GM19468 (cell line): ENCODE results near the gene MYRIP.
"Not testable (repeated sequence)": the region's sequence is repeated elsewhere in the genome, so short reads cannot be mapped to it uniquely, and the experiment has no call there.

ENCODE experiments used
- ATAC-seq: cut with Tn5 transposase; IDR thresholded peaks from one replicate; pipeline ENCODE4 v1.9.1; 2021; ENCODE audit warnings: mild to moderate bottlenecking, moderate library complexity, moderate number of reproducible peaks; ENCODE audit not compliant: unreplicated experiment; ENCODE audit errors: extremely low read depth

The MYRIP gene

DNA sequence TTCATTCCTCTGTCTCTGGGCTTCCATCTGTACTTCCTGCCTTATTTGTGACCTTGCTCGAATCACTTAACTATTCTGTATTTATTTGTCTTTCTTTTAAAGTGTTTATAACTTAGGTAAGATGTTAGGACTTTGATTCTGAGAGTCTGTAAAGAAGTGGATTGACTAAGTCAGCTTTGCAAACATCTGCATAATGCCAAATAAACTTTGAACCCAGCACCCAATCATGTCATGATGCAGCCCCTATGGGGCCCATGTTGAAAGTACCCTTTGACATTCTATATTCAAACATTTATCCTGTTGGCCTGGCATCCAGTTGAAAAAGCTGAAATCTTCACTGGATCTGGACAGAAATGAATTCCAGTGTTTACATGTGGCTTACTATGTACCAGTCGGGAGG, 3.8 kb upstream of the MYRIP start:
- ATAC-seq = no peak

DNA sequence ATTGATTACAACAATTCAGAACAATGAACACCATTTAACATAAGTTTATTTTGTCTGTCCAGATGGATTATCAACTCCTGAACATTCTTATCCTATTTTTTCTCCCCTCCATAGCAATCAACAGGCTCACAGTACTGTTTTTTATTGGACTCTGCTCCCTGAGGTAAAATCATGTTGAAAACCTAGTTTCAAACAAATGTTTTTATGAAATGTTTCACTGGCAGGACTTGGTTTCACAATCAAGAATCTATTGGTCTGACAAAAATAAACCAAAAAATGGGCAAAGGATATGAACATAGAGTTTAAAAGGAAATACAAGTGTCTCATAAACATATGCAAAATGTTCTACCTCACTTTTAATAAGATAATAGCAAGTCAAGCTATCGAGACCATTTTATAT, 2.6 kb upstream of the MYRIP start:
- no peak for ATAC-seq

DNA sequence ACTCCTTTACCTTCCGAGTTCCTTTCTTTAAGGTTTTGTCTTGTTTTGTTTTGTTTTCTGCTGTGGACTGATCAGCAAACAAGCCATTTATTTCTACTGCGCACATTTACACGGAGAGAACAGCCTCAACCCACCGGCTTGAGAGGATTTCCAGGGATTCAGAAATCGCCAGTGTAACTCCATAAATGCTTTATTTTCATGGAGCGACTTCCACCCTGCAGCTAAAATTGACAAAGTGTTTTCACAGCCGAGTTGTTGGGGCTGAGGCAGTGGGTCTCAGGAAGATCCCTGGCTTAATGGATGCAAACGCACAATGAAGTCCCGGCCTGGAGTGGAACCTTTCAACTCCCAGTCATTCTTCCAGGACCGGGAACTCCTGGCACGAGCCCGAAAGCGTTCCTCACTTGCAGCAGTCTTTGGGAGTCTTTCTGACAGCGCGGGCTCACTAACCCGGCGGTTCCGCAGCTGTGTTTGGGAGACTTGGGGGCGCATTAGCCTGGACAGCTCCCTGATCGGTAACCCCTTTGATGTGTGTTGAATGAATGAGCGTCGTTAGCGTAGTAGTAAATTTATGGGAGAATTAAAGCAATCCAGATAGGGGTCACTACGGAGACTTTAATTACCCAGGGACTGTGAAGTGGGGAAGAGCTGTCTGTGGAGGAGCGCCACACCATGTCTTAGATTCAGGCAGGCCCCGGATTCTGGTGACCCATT, 785 bp upstream of the MYRIP start:
- no peak for ATAC-seq

DNA sequence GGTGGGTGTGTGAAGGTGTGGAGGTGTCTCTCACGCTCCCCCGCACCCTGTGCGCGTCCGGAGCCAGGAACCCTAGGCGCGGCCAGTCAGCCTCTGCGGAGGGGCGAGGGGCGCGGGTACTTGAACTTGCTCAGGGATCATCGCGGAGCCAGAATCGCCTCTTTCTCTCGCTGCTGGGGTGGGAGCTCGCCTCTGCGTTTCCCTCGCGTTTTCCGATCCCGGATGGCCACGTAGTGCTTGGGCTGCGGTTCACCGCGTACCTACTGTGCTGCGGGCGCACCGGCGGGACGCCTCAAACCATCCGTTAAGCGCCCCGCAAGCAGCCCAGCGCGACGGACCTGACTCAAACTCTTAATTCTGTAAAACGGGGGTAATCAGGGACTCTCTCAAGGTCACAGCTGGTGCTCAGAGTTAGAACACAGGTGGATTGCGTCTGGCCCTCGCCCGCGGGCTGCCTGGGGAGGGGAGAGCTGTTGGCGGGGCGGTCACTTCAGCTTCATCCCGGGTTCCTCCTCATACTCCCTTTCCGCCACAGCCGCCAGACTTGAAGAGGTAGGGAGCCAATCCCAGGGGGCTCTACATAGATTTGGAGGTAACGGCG, 686 bp downstream of the MYRIP start:
- no peak for ATAC-seq

DNA sequence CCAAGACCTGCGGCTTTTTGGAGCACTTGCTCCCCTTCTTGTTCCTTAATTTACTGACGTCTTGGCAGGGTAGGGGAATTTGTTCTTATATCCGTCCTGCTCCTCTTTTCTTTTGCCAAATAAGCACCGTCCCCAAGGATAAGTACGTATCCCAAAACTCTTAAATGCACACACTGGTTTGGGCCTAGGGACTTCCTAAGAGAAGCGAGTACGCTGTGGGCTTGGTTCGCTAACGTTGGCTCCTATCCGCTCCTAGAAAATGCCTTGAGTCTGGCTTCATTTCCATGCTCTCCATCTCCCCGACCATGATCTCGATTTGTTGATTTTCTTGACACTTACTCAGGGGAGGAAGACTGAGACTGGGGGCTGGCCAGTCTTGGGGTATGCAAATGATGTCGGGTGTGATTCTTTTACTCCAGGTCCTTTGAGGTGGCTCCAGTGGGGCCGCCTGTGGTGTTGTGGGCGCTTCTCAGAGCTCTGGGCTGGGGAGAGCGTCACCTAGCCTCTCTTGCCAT, 1.3 kb downstream of the MYRIP start:
- ATAC-seq = no peak

DNA sequence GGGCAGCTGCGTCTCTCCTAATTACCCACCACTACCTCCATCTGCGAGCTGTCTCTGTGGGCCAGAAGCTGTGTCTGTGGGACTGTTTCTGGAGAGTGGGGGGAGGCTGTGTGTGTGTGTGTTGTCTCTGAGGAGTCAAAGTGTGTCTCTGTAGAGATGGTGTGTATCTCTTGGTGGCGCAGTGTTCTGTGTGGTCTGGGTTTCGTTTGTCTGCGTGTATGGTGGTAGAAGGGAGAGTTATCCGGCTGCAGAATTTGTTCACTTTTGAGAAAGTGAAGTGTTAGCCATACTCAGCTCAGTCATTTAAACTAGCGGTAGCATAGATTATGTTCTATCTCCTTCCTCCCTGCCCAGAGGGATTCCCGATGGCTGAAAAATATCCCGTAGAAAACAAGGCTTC, 2.2 kb downstream of the MYRIP start:
- ATAC-seq = no peak

DNA sequence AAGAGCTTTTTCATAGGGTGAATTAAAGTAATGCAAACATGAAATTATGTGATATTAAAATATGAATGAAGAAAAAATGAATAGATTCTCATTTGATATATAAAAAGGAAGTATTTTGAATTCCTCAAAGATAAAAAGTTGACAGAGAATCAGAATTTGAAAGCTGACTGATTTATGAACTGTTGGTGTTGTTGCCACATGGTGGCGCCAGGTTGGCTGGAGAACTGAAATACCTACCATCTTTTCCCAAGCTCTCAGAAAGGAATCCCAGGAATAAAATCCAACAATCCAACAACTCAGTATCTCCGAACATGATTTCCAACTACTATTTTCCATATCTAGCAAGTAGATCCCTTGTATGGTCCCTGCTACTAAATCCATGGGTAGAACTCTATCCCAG, 3.1 kb downstream of the MYRIP start:
- no peak for ATAC-seq

DNA sequence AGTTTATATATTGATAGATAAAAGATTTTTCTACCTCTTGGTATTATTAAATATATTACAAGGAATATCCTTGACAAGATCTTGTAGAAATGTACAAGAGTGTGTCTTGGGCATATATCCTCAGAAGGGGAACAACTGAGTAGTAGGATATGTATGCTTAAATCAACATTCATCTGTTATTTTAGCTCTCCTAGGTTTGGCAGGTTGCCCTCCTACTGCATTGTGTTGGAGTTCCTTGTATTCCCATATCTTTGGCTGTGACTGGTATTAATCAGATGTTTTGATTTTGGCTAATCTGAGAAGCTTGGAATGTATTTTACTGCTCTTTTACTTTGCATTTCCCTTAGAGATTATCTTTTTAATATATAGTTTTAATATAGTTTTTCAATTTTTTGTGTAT, 4.6 kb downstream of the MYRIP start:
- no peak for ATAC-seq

DNA sequence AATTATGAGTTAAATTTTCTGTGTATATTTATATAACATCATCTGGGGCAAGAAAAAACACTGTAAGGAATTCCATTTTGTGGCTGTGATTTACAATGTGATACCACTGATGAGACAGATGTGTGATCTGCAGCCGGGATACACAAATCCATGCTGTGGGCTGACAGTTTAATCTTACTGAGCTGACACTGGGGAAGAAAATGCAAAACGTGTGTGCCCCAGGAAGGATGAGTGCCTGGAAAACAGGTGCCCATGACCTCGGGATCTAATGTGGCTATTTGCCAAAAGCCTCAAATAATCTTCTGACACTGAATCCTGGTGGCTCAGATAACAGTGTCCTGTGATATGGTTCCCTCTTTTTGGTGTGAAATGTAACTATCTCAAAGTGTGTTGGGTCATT, 10.5 kb downstream of the MYRIP start:
- ATAC-seq = no peak

DNA sequence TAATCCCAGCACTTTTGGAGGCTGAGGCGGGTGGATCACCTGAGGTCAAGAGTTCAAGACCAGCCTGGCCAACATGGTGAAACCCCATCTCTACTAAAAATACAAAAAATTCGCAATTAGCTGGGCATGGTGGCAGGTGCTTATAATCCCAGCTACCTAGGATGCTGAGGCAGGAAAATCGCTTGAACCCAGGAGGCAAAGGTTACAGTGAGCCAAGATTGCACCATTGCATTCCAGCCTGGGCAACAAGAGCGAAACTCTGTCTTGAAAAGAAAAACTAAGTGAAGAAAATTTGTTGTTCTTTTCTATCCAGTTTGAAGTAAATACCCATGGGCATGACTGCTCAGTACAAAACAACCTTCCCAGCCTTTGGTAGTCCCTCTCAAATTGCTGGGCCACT, 24.4 kb downstream of the MYRIP start:
- ATAC-seq = not testable (repeated sequence)

DNA sequence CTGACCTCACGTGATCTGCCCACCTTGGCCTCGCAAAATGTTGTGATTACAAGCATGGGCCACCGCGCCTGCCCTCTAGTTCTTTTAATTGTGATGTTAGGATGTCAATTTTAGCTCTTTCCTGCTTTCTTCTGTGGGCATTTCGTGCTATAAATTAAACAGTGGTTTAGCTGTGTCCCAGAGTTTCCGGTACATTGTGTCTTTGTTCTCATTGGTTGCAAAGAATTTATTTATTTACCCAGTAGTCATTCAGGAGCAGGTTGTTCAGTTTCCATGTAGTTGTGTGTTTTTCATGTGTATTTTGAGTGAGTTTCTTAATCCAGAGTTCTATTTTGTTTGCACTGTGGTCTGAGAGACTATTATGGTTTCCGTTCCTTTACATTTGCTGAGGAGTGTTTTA, 30.1 kb downstream of the MYRIP start:
- no peak for ATAC-seq

DNA sequence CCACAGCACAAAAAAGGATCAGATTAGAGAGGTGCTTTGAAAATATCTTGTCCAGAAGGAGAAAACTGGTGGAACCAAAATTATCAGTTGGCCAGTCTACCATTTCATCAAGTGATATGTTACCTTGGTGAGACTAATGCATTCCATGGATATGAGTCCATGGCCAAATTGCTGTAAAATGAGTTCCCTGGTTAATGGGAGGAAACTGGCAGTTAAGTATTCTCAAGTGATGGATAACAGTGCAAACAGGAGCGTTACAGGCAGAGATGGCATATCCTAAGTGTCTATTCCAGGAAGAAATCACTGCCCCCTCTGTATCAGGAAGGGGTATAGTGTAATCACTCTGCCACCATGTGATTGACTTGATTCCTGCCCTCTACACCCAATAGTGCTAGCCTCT, 34.0 kb downstream of the MYRIP start:
- ATAC-seq = no peak

DNA sequence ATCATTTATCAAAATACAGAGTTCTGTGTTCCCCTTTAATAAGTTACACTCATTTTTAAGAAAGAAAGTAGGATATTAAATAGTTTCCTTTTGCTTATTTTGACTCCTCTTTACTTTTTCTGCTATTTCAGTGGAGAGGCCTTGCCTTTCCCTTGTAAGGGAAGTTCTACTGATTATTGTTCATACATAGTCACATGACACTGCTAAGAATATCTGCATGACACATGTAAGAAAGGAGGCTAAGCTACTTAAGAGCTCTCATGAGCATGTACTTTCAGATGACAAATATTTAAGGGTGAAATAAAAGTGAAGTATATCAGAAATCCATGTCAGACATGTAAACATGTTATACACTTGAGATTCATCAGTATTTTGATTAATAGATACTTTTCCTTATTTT, 39.0 kb downstream of the MYRIP start:
- no peak for ATAC-seq

DNA sequence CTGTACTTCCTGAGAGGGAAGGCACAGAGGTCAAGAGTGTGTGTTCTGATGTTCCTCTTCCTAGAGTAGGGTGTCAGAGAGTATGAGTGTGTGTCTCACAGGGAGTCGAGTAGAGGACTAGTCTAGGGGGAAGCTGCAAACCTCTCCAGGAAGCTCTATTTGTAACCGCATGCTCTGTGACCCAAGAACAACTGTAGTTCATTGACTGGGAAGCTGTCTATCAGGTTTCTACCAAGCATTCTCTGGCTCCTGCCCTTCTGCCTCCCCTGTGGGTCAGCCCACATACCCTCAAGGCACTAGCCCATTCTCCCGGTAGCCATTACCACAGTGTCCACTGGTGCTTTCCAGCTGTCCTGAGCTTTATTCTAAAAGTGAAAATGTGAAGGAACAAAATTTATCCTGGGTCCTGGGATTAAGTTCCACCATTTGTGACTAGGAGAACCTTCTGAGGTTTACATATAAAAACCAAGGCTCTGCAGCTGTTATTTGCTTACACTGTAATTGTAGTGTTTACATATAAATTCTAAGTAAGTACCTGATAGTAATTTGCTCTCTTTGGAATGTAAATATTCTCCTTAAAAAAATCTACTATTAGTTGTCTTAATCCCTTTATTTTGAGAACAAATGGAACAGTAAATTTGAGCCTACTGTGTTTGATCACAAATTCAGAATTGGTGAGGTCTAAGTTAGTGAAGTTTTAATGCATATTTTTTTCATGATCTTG, 40.7 kb downstream of the MYRIP start:
- no peak for ATAC-seq

DNA sequence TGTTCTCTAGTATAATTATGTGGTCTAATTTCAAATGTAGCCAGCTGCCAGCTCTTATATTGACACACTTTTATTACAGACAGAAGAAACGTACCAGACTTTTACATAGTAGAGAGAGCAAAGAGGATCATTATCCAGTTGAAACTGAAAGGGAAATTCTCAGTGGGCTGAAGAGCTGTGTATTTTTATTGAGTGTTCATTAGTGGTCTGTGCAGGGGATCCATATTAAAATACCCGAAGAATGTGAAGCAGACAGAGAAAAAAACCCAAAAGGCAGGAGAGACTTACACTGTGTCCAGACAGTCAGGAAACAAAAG, 41.3 kb downstream of the MYRIP start:
- no peak for ATAC-seq

DNA sequence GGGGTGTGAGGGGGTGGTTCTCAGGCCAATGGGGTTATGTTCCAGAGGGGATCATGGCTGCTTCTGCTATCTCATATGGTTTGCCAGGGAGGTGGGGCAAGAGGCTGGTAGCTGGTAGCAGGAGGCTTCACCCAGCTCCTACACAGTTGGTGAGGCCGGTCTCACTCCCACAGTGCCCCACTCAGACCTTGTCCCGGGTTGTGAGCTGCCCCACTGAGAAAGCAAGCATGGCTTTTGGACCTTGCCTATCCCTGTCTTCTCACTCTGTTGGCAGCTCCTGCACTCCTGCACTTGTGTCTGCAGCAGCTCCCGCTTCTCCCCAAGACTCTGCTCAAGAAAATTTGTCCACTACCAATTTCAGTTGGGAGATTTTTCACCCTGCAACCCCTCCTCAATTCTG, 46.1 kb downstream of the MYRIP start:
- ATAC-seq = no peak

DNA sequence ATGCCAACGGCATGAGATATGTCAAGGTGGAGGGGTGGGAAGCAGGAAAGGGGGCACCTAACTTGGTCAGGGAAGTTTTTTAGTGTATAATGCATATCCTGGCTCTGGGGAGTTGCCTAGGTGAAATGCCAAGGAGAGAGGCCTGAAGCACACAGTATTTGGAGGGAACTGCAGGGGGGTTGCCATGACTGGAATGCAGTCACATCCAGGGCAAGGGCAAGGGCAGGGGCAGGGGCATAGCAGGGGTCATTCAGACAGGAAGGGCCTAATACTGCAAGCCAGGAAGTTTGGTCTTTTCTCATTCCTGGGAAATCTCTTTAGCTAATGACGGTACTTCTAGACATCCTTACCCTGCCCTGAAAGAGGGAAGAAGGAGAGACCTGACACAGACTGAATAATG, 60.5 kb downstream of the MYRIP start:
- ATAC-seq = no peak

DNA sequence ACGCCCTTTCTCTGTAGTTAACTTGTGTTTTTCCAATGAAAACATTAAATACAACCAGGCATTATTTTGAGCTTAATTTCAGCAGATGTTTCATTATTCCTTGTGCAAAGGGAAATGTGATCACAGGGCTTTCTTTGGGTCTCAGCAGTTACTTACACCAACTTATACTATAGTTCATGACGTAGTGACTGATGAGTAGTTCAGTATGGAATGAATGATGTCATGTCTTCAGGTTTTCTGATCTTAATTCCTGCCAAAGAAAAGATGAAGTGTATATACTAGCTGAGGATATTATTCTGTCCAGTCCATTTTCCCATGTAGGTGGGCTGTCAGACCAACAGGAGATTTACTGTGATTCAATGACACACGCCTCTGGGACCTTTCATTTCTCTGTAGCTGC, 61.3 kb downstream of the MYRIP start:
- no peak for ATAC-seq

DNA sequence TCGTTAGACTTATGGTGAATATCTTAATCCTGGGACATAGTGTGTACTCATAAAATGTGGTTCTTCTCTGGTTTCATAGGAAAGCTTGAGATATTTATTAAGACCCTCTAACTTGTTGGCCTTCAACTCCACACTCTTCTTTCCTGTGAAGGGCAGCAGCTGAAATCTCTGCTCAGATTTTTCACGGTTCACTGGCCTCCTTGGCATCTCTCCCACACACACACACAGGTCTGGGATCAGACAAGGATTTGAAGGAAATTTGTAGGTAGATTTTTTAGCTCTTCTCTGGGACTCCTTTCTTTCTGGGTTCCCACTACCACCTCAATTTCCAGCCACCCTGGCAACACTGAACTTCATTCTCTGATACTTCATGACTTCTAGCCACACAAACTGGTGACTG, 70.2 kb downstream of the MYRIP start:
- ATAC-seq = no peak

DNA sequence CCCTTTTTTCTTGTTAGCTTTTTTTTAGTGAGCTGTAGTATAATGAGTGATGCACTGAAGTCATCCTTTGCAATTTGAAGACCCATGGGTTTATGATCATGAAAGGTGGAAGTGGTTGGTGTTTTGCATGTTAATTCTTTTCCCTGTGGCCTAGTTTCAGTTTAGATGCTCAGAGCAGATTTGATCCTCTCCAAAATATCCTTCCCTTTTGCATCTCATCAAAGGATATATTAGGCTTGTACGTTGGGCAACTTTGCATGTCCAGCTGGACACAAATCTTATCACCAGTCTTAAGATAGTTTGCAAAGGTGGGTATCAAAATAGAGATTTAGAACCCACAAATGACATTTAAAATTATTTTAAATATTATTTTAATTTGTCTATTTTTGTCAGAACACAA, 72.7 kb downstream of the MYRIP start:
- ATAC-seq = no peak

DNA sequence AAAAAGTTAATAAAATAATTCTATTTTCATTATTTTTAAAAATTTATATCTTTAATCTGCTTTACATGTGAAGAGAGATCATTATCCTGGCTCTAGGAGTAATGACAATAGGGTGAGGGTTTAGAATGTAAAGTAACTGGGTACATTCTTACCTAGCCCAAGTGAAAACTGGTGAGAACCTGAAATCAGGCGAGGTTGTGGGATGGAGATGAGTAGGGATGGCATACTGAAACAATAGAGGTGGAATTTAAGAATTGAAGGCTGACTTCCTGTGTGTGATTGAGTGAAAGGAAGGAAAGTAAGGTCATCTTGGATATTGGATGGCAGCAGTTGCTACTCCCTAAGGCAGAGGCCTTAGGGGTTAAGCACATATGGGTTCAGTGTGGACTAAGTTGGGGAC, 82.7 kb downstream of the MYRIP start:
- no peak for ATAC-seq

DNA sequence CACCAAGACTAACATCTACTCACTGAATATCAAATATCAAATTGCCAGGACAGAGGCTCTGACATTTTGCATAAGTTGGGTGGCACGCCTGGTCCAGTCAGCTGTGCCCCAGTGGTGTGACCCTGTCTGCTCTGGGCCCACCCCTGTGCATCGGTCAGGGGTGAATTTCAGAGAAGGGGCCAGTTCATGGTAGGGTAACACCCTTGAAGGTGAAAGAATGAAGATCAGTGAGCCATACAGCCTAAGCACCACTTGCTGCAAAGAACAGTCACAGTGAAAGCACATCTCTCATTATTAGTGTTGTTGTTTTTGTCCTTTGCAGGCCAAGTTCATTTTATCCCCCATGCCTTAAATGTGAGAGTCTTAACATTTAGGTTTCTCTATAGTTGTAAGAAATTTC, 86.8 kb downstream of the MYRIP start:
- no peak for ATAC-seq
